Measurements from ENCODE around the gene CHD9.

DNA sequence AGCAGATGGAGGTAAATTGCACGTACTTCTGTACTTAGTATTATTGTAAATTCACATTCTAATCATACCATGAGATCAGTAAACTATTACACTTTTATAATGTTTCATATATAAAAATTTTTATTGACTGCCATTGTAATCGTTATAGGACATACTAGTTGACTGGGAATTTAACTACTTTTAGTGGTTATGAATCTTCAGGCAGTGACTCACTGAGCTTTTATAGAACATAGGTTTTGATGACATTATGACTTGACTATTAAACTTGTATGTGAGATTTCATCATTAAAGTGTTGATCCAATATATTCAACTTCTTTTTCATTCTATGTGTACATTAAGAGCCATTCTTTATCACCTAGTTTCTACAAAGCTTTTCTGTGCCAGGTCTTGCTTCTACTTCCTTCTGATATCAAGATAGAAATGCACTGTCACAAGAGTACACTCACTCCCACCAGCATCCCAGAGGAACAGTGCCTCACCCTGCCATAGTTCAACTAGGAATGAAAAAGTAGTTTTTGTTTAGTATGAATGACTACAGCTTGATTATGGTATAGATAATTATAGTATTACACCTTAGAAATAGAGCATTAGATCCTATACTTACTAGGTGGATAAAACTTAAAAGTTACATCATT is 237.1 kb downstream of the CHD9 start:
- TF ChIP-seq, protein P1, sequence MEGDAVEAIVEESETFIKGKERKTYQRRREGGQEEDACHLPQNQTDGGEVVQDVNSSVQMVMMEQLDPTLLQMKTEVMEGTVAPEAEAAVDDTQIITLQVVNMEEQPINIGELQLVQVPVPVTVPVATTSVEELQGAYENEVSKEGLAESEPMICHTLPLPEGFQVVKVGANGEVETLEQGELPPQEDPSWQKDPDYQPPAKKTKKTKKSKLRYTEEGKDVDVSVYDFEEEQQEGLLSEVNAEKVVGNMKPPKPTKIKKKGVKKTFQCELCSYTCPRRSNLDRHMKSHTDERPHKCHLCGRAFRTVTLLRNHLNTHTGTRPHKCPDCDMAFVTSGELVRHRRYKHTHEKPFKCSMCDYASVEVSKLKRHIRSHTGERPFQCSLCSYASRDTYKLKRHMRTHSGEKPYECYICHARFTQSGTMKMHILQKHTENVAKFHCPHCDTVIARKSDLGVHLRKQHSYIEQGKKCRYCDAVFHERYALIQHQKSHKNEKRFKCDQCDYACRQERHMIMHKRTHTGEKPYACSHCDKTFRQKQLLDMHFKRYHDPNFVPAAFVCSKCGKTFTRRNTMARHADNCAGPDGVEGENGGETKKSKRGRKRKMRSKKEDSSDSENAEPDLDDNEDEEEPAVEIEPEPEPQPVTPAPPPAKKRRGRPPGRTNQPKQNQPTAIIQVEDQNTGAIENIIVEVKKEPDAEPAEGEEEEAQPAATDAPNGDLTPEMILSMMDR (IDR thresholded peaks at IDR 0.05), result no peak
- TF ChIP-seq POLR2A (IDR thresholded peaks at IDR 0.05), result no peak
